Measurements from ENCODE around the gene SELENOF.
"Not testable (repeated sequence)": the region's sequence is repeated elsewhere in the genome, so short reads cannot be mapped to it uniquely, and the experiment has no call there.

SELENOF gene

GRCh38 chr1:86814118-86814517 is 99.8 kb downstream of the SELENOF start:
- not testable (repeated sequence) for DNase-seq (ENCODE audit: low read depth in 2 of 2)
